HL-60/S4 treated with phorbol 12-myristate 13-acetate at 8.2 ng/mL for 4 days and 3 days (cell line): Measurements from ENCODE around the gene IL15RA.
"Not testable (repeated sequence)": the region's sequence is repeated elsewhere in the genome, so short reads cannot be mapped to it uniquely, and the experiment has no call there.

Experiments
- in situ Hi-C: fragments of 300-500 bp; cut with MboI; formaldehyde crosslinking; loops from 2 replicates; pipeline ENCODE4 v1.15.0; 2022; ENCODE audit warnings: low sequenced_read_pairs

Gene IL15RA

GRCh38 chr10:5970527-5970926 lies 6.8 kb downstream of the IL15RA start:
- in situ Hi-C loops = no loop called here

- in situ Hi-C loops = no loop called here
Measured at GRCh38 chr10:5970066-5970465, 7.3 kb downstream of the IL15RA start.

GRCh38 chr10:5968681-5969453 lies 8.5 kb downstream of the IL15RA start:
- in situ Hi-C loops = no loop called here

GRCh38 chr10:5968037-5968680 lies 9.2 kb downstream of the IL15RA start:
- in situ Hi-C loops = no loop called here

- in situ Hi-C loops = no loop called here
Measured at GRCh38 chr10:5965266-5965665, 12.1 kb downstream of the IL15RA start.

- in situ Hi-C loops = no loop called here
Measured at GRCh38 chr10:5964736-5965135, 12.6 kb downstream of the IL15RA start.

- in situ Hi-C loops = no loop called here
Measured at GRCh38 chr10:5963591-5963990, 13.8 kb downstream of the IL15RA start.

- in situ Hi-C loops = no loop called here
Measured at GRCh38 chr10:5963071-5963470, 14.3 kb downstream of the IL15RA start.

GRCh38 chr10:5962358-5962940 lies 14.9 kb downstream of the IL15RA start:
- in situ Hi-C loops = not testable (repeated sequence)

- in situ Hi-C loops = no loop called here
Measured at GRCh38 chr10:5961405-5962100, 15.8 kb downstream of the IL15RA start.

- in situ Hi-C loops = not testable (repeated sequence)
Measured at GRCh38 chr10:5960973-5961275, 16.4 kb downstream of the IL15RA start.

- in situ Hi-C loops = no loop called here
Measured at GRCh38 chr10:5960070-5960972, 17.0 kb downstream of the IL15RA start.

GRCh38 chr10:5959581-5960069 lies 17.7 kb downstream of the IL15RA start:
- in situ Hi-C loops = no loop called here

- in situ Hi-C loops = no loop called here
Measured at GRCh38 chr10:5959142-5959541, 18.2 kb downstream of the IL15RA start.

- in situ Hi-C loops = no loop called here
Measured at GRCh38 chr10:5958675-5959074, 18.7 kb downstream of the IL15RA start.

GRCh38 chr10:5958077-5958476 lies 19.3 kb downstream of the IL15RA start:
- in situ Hi-C loops = no loop called here

- in situ Hi-C loops = no loop called here
Measured at GRCh38 chr10:5956146-5956936, 21.0 kb downstream of the IL15RA start.

- in situ Hi-C loops = no loop called here
Measured at GRCh38 chr10:5953676-5954075, 23.7 kb downstream of the IL15RA start.

- in situ Hi-C loops = no loop called here
Measured at GRCh38 chr10:5952731-5953385, 24.5 kb downstream of the IL15RA start.
